HG02938 (cell line): ENCODE measurements around the gene MMP19.
"Not testable (repeated sequence)": the region's sequence is repeated elsewhere in the genome, so short reads cannot be mapped to it uniquely, and the experiment has no call there.

ENCODE experiments used
- ATAC-seq: cut with Tn5 transposase; IDR thresholded peaks from one replicate; pipeline ENCODE4 v1.9.1; 2021; ENCODE audit warnings: mild to moderate bottlenecking, moderate library complexity; ENCODE audit not compliant: unreplicated experiment

MMP19 gene

DNA sequence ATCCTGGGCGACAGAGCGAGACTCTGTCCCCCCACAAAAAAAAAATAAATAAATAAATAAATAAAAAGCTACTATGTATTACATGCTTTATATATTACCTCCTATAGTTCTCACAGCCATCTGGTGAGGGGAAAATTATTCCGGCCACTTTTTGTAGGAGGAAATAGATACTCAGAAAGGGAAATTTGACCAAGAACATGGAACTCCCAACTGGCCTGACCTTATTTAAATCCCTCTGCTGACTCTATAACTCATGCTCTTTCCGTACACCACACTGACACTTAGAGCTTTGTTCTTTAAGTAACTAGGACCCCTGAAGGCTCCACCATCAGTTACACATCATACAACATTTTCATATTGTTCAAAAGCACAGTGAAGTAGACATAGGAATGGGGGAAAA lies 2.2 kb upstream of the MMP19 start:
- no peak for ATAC-seq

DNA sequence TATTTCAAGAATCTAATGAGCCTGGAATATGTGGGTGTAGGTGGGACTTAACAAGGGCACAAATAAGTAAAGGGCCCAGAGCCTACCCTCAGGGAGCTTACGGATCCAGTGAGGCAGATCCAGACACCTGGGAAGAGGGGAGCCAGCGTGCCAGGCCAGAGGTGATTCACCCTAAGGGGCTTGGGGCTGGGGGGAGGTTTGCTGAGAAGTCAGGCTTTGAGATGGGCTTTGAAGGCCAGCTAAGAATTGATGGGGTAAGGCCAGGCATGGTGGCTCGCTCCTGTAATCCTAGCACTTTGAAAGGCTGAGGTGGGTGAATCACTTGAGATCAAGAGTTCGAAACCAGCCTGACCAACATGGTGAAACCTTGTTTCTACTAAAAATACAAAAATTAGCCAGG lies 695 bp upstream of the MMP19 start:
- no peak for ATAC-seq

DNA sequence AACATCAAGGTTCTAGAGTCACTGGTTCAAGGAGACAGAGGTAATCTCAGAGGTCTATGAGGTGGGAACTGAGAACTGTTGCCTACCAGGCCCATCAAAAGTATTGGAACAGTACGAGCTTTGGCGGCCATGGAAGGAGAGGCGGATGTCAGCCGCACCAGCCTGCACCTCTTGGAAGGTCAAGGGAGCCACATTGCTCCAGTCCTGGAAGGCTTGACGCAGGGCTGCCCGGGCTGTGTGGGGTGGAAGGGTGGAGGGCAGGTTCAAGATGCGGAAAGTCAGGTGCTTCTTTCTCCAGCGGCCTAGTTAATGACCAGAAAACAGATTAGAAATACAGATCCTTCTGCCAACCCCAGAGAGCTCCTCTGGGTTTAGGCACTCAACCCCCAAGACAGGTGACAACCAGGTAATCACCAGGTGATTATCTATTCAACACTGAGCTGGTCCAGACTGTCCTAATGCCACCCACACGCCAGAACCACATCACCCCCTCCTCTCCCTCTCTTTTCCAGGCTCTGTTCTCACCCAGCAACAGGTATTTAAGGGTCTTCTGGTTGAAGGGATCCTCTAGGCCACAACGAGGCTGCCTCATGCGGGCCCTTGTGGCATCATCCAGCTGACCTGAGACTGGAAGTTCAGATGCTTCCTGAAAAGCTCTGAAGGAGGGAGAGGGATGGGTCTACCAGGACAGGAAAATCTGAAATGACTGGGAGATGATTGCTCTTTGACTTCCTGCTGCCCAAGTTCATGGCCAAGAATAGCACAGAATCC lies 2.0 kb downstream of the MMP19 start:
- no peak for ATAC-seq

DNA sequence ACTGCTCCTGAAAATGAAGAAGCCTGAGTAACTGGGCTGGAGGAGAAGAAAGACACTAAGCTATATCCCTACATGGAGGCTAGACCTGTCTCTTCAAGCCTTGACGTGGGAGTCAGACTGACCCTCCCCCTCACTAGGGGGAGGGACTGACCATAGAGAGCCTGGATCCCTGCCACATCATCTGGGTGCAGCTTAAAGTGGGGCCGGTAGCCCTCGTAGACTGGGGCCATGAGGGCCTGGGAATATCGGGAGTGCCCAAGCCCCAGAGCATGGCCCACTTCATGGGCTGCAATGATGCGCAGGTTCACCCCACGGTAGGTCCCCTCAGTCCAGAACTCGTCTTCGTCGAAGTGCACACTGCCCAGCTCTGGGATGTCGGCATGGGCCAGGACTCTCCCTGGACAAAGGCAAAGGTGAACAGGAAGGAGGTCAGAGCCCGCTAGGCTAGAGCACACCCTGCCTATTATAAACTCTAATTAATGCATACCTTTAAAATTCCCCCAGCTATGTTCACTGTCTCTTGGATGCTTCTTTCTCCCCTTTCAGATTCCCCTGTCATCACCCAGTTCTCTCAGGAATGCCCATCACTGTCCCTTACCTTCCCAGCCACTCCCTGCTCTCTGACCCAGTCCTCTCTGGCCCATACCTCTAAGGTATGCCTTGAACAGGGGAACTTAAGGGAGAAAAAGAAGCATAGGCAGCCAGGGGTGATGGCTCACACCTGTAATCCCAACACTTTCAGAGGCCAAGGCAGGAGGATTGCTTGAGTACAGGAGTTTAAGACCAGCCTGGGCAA lies 3.2 kb downstream of the MMP19 start:
- ATAC-seq: no peak

DNA sequence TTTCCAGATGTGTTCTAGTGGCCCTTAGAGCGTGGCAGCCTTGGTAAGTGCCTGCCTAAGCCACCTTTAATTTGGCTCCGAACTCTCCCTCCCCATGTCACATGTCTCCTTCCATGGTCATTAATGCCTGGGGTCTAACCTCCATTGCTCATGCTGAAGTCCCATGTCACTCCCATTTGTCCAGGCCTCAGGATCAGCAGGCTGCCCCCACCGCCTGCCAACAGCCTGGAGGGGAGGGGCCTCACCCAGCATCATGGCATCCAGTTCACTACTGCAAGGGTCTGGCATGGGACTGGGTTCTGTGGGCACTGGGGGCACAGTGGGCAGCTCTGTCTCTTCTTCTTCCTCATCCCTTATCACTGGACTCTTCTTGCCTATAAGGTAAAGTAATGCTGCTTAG lies 4.4 kb downstream of the MMP19 start:
- no peak for ATAC-seq

DNA sequence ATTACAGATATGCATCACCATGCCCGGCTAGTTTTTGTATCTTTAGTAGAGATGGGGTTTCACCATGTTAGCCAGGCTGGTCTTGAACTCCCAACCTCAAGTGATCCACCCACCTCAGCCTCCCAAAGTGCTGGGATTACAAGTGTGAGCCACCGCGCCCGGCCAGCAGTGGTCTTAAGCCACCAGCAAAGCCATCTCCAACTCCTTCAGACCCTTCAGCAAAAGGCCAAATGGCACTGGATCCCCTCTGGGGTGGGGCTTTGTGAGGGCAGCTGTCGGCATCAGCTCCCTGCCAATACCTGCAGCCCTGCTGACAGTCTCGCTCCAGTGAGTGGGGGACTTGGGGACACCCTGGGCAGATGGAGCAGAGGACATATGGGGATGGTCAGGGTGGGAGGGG lies 8.3 kb downstream of the MMP19 start:
- ATAC-seq: not testable (repeated sequence)

DNA sequence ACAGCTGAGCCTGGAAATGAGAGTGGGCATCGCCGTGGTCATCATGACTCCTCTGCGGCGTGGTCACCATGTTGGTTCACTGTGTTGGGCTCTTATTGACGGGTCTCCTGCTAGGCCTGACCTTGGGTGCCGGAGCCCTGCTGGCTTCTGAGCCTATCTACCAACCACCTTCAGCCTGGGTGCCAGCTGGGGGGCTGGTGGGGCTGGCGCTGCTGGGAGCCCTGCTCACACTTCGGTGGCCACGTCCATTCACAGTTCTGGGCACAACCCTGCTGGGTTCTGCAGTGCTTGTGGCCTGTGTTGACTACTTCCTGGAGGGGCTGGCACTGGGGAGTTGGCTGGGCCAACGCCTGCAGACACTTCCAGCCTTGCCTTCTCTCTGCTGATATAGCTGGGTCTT lies 9.7 kb downstream of the MMP19 start:
- ATAC-seq: no peak

DNA sequence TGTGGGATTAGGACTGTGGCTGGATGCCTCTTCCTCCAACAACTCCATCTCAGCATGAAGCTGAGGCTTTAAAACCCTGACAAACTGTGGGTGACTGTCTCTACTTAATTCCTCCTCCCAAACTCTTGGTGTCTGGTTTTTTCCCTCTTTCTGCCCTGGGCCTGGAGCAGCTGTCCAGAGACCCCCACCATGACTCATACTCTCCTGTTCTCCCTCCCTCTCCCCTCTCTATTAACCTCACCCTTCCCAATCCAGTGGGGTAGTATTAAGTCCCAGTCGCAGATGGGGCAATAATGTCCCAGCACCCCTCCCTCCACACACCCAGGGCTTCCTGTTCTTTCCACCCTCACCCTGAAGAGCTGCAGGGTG lies 11.3 kb downstream of the MMP19 start:
- no peak for ATAC-seq

DNA sequence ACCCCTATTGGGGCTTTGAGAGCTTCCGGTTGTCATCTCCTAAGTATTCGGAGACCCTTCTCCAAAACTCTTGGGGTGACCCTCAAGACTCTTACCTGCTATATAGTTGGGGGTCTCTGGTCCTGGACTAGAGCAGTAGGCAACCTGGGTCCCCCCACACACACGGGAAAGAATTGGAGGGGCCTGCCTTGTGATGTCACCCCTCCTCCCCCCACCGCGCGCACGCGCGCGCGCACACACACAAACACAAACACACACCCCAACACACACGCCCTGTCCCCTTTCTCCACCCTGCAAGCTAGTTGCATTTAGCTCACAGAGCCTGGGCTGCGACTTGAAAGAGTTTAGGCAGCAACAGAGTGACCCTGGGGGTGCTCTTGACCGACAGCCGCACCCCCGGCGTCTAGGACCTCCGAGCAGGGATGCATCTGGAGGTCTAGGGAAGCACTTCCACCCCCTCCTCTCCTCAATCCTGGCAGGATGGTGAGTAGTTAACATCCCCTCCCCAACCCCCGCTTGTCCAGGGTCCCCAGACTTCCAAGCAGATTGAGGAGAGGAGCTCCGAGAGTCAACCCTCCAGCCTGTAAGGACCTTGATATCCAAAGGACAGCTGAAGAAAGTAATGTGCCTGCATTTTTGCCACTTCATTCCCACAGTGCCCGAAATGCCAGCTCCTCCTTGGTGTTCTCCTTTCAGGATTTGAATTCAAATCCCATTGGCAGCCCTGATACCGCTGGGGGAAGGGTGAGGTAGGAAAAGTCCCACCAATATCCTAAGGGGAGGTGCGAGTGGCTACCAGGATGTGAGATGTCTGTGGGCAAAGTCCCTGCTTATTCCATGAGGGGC lies 11.9 kb downstream of the MMP19 start:
- no peak for ATAC-seq

DNA sequence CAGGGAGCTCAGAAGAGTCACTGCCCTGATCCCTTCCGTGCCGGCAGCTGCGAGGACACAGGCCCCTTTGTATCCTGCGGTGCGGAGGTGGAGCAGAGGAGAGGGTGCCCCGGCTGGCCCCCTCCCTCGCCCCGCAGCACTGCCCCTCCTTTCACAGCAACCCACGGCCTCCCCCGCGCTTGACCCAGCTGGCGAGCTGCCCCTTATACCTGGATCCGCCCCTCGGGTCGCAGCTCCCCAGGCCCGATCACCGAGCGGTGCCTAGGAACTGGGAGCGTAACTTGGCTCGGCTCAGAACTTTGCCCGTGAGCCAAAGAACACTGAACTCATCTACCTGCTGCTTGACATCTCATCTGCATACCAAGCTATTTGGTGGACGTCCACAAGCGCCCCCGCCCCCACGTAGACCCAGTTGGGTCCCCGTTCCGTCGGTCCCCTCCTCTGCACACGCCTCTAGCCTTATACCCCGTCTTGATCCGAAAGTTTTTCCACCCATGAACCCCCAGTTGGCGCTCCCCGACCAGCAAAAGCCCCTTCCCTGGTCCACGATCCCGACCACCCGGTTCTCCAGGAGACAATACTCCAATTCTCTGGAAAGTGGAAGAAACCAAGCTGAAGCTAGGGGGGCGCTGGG lies 12.7 kb downstream of the MMP19 start:
- ATAC-seq: peak; percentile 21

DNA sequence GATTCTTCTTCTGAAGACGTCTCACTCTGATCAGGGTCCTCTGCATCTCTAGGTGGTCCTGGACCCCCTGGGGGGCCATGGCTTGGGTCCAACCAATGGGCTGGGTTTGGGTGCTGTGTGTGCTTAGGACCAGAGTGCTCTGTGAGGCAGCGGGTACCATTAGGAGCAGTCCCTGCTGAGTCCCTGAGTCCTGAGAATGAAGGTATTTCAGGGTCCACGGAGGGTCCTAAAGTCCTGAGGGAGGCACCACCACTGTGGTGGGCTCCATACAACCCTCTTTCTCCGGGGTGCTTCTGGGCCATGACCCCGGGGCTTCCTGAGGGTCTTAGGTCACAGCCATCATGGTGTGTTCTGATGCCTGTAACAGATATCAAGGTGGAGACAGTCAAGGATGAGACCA lies 14.4 kb downstream of the MMP19 start:
- no peak for ATAC-seq

DNA sequence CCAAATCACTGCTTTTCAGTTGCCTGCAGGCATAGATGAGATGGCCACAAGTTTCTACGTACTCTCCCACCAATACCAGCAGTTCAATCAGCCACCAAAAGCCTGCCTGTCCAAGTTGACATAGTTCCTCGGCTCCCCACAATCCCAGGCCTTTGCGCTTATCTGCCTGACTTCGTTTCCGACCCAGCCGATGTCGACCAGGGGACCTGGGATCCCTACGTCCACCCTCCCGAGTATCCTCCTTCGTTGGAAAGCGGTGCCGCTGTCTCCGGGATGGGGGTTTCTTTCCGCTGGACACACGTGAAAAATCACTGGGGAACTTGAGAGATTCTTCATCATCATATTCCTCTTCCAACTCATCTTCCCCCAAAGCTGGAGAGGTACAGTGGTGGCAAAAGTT lies 14.9 kb downstream of the MMP19 start:
- ATAC-seq: no peak

DNA sequence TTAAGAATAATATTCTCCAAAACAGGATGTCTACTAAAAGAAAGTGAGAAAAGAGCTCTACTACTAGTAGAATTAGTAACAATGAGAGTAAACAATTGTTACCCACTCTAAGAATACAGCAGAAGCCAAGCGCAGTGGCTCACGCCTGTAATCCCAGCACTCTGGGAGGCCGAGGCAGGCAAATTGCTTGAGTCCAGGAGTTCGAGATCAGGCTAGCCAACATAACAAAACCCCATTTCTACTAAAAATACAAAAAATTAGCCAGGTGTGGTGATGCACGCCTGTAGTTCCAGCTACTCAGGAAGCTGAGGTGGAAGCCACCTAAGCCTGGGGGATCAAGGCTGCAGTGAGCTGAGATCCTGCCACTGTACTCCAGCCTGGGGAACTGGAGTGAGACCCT lies 18.0 kb downstream of the MMP19 start:
- ATAC-seq: no peak

DNA sequence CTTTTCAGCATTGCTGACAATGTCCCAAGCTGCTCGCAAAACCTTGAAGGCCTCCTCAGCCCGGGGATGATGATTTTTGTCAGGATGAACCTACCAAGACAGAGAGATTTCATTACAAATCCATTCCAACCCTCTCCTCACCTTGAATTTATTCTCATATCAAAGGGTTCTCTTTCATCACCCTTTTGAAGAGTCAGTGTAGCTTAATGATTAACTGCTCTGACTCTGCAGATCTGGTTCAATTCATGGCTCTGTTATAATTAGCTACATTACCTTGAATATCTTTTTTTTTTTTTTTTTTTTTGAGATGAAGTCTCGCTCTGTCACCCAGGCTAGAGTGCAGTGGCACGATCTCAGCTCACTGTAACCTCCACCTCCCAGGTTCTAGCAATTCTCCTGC lies 19.3 kb downstream of the MMP19 start:
- ATAC-seq: no peak

DNA sequence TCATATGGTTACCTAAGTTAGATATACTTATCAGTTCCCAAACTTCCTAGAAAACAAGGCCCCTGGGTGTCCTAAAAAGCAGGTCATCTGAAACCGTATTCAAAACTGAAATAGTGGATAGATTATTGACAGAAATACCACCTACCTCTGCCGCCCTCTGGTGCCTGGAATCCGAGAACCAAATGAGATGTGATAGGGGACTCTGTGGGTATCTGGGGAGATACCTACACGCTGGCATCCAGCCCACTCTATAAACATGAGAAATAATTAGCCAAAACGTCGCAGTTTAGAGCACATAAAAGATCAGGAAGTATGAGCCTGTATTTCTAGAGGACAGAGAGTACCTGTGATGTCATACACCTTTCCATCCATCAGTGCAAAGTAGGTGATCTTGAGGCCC lies 20.5 kb downstream of the MMP19 start:
- no peak for ATAC-seq

DNA sequence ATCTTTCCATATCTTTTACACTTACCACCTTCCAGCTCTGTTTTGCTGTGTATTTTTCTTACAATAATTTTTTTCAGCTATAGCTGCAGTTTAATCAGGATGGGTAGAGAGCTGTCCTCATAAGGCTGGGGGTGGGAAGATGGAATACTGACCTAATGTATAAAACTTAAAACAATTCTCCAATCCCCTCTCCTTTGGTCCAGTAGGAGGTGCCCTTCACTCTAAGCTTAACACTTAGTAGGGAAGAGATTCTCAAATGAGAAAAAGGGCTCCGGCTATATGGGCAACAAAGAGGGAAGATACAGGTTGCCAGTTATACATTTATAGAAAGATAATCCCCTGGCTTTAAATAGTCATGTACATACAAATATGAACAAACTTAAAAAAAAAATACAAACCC lies 22.1 kb downstream of the MMP19 start:
- no peak for ATAC-seq

DNA sequence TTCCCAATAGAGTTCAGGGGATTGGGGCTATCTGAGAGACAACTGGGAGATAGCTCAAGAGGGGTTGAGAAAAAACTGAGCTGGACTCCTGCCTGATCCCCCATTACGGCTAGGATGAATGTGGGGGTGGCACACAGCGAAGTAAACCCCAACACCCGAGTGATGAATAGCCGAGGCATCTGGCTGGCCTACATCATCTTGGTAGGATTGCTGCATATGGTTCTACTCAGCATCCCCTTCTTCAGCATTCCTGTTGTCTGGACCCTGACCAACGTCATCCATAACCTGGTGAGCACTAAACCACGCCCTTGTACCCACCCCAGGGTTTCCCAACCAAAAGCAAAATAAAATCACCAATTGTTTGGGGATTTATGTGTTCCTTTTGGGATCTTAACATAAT lies 23.9 kb downstream of the MMP19 start:
- ATAC-seq: no peak

DNA sequence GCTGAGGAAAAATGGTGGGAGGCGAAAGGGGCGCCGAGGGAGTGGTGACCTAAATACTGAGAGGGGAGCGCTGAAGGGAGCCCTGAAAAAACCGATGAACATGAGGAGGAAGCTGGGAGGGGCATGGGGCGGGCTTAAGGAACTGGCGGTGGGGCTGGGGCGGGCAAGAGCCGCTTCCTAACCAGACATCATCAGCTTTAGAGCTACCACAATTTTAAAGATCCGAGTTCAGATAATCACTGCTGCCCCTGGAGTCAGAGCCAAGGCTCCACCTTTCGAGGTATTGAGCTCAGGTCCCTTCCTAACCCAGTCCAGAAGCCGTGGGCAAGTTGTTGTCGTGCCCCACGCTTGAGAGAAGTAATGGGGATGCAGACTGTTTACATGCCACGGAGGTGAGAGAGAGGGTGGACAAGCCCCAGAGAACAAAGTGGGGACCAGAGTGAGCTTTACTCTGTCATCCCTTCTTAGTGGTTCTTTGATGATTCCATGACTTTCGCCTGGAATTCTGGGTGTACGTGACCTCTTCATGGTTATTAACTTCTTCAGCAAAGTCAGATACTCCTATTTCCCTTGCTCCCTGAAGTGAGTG lies 24.5 kb downstream of the MMP19 start:
- peak; percentile 27 for ATAC-seq

DNA sequence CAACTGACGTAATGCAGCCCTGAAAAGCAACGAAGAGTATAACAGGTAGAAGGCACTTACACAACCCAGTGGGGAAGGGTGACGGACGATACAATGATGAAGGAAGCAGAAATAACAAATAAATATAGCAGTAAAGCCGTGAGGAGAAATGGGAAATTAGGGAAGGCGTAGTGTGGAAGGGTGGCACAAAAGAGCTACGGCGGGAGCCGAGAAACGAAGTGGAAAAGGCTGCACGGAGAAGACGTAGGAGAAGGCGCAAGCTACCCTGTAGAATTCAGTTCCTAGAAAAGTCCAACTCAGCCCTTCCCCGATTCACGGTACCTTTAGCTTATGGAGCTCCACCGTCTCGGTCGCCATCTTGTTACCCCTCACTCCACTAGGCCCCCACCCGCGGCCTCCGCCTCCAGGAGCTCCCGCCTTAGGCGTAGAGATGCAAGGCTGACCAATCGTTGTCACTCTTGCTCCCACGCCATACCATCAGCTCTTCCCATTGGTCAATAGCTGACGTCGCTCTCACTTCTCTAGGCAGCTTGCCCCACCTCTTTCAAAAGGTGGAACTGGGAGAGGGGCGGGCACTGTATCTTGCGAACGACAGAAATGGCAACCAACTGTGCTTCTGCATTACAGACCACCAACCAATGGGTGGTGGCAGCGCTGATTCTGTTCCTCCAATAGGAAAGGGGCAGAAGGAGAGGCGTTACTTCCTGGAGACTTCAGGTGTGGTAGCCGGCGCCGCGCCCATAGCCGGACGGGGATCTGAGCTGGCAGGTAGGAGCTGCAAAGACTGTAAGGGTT lies 25.2 kb downstream of the MMP19 start, which contains the start of the genes ORMDL2 and SARNP:
Gene ORMDL2 (plus strand): TSS at position 697 of the 795 bp plus-strand sequence. CDS start 959 bp downstream, outside the sequence.
Gene SARNP (minus strand): TSS at position 380 of the 795 bp plus-strand sequence. CDS start 23 bp downstream, at position 357.
- peak; percentile 98 for ATAC-seq

DNA sequence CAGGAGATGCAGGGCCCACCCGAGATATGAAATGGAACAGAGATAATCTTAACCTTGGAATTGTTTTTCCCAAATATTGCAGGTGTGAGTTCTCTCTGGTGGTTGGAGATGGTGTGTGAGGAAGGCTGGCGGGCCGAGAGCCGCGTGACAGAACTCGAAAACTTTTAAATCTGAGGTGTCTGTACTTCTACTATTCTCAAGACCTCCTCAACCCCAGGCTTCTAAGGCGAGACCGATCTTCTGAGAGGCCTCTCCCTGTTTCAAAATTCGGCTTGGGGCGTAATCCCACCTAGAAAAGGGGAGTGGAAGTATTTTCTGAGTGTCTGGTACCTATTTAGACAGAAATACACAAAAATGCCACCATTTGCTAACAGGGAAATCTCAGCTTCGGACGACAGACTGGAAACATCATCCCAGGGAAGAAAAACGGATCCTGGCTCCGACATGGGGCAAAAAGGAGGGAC lies 25.8 kb downstream of the MMP19 start:
- no peak for ATAC-seq
